ENCODE measurements around the gene CACNA2D4.

Gene CACNA2D4

GRCh38 chr12:1919284-1919683 lies 832 bp upstream of the CACNA2D4 start:
- H3K4me3 ChIP-seq (ENCODE audit: low read depth, low read length), result no peak overlapping the region

GRCh38 chr12:1918884-1919236 lies 408 bp upstream of the CACNA2D4 start:
- no peak overlapping the region for H3K4me3 ChIP-seq (ENCODE audit: low read depth, low read length)

- H3K4me3 ChIP-seq (ENCODE audit: low read depth, low read length), result no peak overlapping the region
Measured at GRCh38 chr12:1917172-1918070, 1.0 kb downstream of the CACNA2D4 start.

- H3K4me3 ChIP-seq (ENCODE audit: low read depth, low read length), result no peak overlapping the region
Measured at GRCh38 chr12:1916371-1917171, 1.9 kb downstream of the CACNA2D4 start.

- no peak overlapping the region for H3K4me3 ChIP-seq (ENCODE audit: low read depth, low read length)
Measured at GRCh38 chr12:1915082-1915968, 3.1 kb downstream of the CACNA2D4 start.

- no peak overlapping the region for H3K4me3 ChIP-seq (ENCODE audit: low read depth, low read length)
Measured at GRCh38 chr12:1914114-1914911, 4.1 kb downstream of the CACNA2D4 start.

GRCh38 chr12:1913377-1914113 lies 4.9 kb downstream of the CACNA2D4 start:
- H3K4me3 ChIP-seq (ENCODE audit: low read depth, low read length), result no peak overlapping the region

GRCh38 chr12:1912580-1913376 lies 5.7 kb downstream of the CACNA2D4 start:
- no peak overlapping the region for H3K4me3 ChIP-seq (ENCODE audit: low read depth, low read length)

- H3K4me3 ChIP-seq (ENCODE audit: low read depth, low read length), result no peak overlapping the region
Measured at GRCh38 chr12:1911598-1912575, 6.6 kb downstream of the CACNA2D4 start.

- H3K4me3 ChIP-seq (ENCODE audit: low read depth, low read length), result no peak overlapping the region
Measured at GRCh38 chr12:1910468-1910867, 8.0 kb downstream of the CACNA2D4 start.

- no peak overlapping the region for H3K4me3 ChIP-seq (ENCODE audit: low read depth, low read length)
Measured at GRCh38 chr12:1908758-1909157, 9.7 kb downstream of the CACNA2D4 start.

- no peak overlapping the region for H3K4me3 ChIP-seq (ENCODE audit: low read depth, low read length)
Measured at GRCh38 chr12:1907652-1908611, 10.5 kb downstream of the CACNA2D4 start.

GRCh38 chr12:1906579-1906978 lies 11.9 kb downstream of the CACNA2D4 start:
- H3K4me3 ChIP-seq (ENCODE audit: low read depth, low read length), result no peak overlapping the region

GRCh38 chr12:1904875-1905274 lies 13.6 kb downstream of the CACNA2D4 start:
- H3K4me3 ChIP-seq (ENCODE audit: low read depth, low read length), result no peak overlapping the region

- no peak overlapping the region for H3K4me3 ChIP-seq (ENCODE audit: low read depth, low read length)
Measured at GRCh38 chr12:1896964-1897363, 21.5 kb downstream of the CACNA2D4 start.

GRCh38 chr12:1890810-1891209 lies 27.6 kb downstream of the CACNA2D4 start:
- no peak overlapping the region for H3K4me3 ChIP-seq (ENCODE audit: low read depth, low read length)

All from iPS-11a (cell line).